HEK293 (cell line): Measurements from ENCODE around the gene BMAL1.

Source experiments
- CTCF ChIA-PET: fragments of 350-600 bp; formaldehyde crosslinking; extraction: SDS; loops from one replicate; lab custom pipeline; 2021; ENCODE audit warnings: antibody characterized with exemption; lab: Yijun Ruan, JAX
- POLR2A ChIA-PET: fragments of 300-600 bp; formaldehyde crosslinking; extraction: SDS; loops from one replicate; lab custom pipeline; 2020; ENCODE audit warnings: antibody characterized with exemption, inconsistent platforms; lab: Yijun Ruan, JAX
- H3K27ac ChIP-seq: fragments of 200-500 bp; sonication (Bioruptor generic); 2 replicates; pipeline ENCODE4 v1.5.1; 2014; ENCODE audit warnings: low read depth, low read length, control low read depth, inconsistent platforms; ENCODE audit errors: extremely low read depth
- H3K36me3 ChIP-seq, 2 experiments: fragments of 200-500 bp in 1 of 2; sonication (Bioruptor generic) in 1 of 2; 1 replicate in 1 of 2; 2 replicates in 1 of 2; pipeline ENCODE4 v1.5.1; 2014 to 2017; ENCODE audit warnings: inconsistent platforms in 2 of 2, low read length in 2 of 2; ENCODE audit not compliant: control insufficient read depth in 2 of 2, insufficient read depth in 1 of 2
- H3K4me1 ChIP-seq: fragments of 200-500 bp; sonication (Bioruptor generic); 2 replicates; pipeline ENCODE4 v1.5.1; 2014; ENCODE audit warnings: mild to moderate bottlenecking, low read length, inconsistent platforms; ENCODE audit not compliant: control insufficient read depth, insufficient read depth
- H3K4me3 ChIP-seq: 2 replicates; pipeline ENCODE4 v1.5.1; 2011; ENCODE audit warnings: low read depth, mild to moderate bottlenecking, control low read depth, low read length, moderate library complexity
- H3K9me3 ChIP-seq: fragments of 200-500 bp; sonication (Bioruptor generic); 2 replicates; pipeline ENCODE4 v1.5.1; 2014; ENCODE audit warnings: low read depth, low read length, inconsistent platforms; ENCODE audit not compliant: control insufficient read depth, insufficient read depth
- BCL11B ChIP-seq: fragments of 450-650 bp; formaldehyde crosslinking; IDR thresholded peaks from 2 replicates; pipeline ENCODE4 v1.5.1; 2016; ENCODE audit warnings: low read depth, missing biosample characterization, missing genetic modification characterization
- BCL6B ChIP-seq: fragments of 450-650 bp; formaldehyde crosslinking; IDR thresholded peaks from 2 replicates; pipeline ENCODE4 v1.5.1; 2017; ENCODE audit warnings: missing biosample characterization, missing genetic modification characterization
- INSM2 ChIP-seq: fragments of 450-650 bp; formaldehyde crosslinking; IDR thresholded peaks from 2 replicates; pipeline ENCODE4 v1.5.1; 2016; ENCODE audit warnings: missing biosample characterization, missing genetic modification characterization
- PATZ1 ChIP-seq: fragments of 450-650 bp; formaldehyde crosslinking; IDR thresholded peaks from 2 replicates; pipeline ENCODE4 v1.5.1; 2016; ENCODE audit warnings: missing biosample characterization, missing genetic modification characterization
- REPIN1 ChIP-seq: fragments of 450-650 bp; formaldehyde crosslinking; IDR thresholded peaks from 2 replicates; pipeline ENCODE4 v1.5.1; 2017; ENCODE audit warnings: missing biosample characterization, missing genetic modification characterization, low read depth
- SP7 ChIP-seq: fragments of 450-650 bp; formaldehyde crosslinking; IDR thresholded peaks from 2 replicates; pipeline ENCODE4 v1.5.1; 2016; ENCODE audit warnings: missing biosample characterization, missing genetic modification characterization
- ZNF10 ChIP-seq: fragments of 450-650 bp; formaldehyde crosslinking; IDR thresholded peaks from 2 replicates; pipeline ENCODE4 v1.5.1; 2017; ENCODE audit warnings: missing biosample characterization, missing genetic modification characterization
- ZNF398 ChIP-seq: fragments of 450-650 bp; formaldehyde crosslinking; IDR thresholded peaks from 2 replicates; pipeline ENCODE4 v1.5.1; 2017; ENCODE audit warnings: missing biosample characterization, missing genetic modification characterization
- ZNF404 ChIP-seq: fragments of 450-650 bp; formaldehyde crosslinking; IDR thresholded peaks from 2 replicates; pipeline ENCODE4 v1.5.1; 2017; ENCODE audit warnings: missing biosample characterization, missing genetic modification characterization
- ZNF513 ChIP-seq: fragments of 450-650 bp; IDR thresholded peaks from 2 replicates; pipeline ENCODE4 v1.5.1; 2018; ENCODE audit warnings: missing biosample characterization, missing genetic modification characterization
- ZNF621 ChIP-seq: fragments of 450-650 bp; formaldehyde crosslinking; IDR thresholded peaks from 2 replicates; pipeline ENCODE4 v1.5.1; 2017; ENCODE audit warnings: missing biosample characterization, missing genetic modification characterization
- ZNF658 ChIP-seq: fragments of 450-650 bp; formaldehyde crosslinking; IDR thresholded peaks from 2 replicates; pipeline ENCODE4; 2016; ENCODE audit warnings: missing biosample characterization, missing genetic modification characterization
- TF ChIP-seq, protein P1 (sequence below): fragments of 450-650 bp; formaldehyde crosslinking; IDR thresholded peaks from 2 replicates; pipeline ENCODE4 v1.5.1; 2017; ENCODE audit warnings: missing biosample characterization, missing genetic modification characterization
- TF ChIP-seq, protein P2 (sequence below): fragments of 450-650 bp; formaldehyde crosslinking; IDR thresholded peaks from 2 replicates; pipeline ENCODE4 v1.5.1; 2016; ENCODE audit warnings: missing biosample characterization, missing genetic modification characterization
- TF ChIP-seq, protein P3 (sequence below): fragments of 450-650 bp; formaldehyde crosslinking; IDR thresholded peaks from 2 replicates; pipeline ENCODE4 v1.5.1; 2016; ENCODE audit warnings: missing biosample characterization, missing genetic modification characterization, borderline replicate concordance

The BMAL1 gene

DNA sequence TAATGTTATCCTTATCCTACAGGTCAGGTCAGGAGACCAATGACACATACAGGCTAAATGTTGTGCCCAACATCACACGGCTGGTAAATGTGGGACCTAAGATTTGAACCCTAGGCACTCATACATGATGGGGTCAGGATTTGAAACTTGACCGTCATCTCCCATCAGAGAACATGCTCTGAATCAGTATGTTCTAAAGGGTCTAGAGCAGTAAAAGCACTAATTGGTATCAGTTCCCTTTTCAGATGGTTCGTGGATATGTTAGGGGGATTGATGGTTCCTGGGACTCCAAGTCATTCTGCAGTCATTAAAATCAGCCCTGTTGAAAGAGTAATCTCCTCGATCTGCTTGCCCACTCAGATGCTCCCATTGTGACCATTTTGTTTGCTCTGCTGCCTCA lies 65.5 kb downstream of the BMAL1 start:
- Histone ChIP-seq H3K36me3 (no peaks in the 10 kb centered on the region), H3K27ac (no peak overlapping the region), H3K4me3 (no peak overlapping the region), H3K4me1 (no peaks in the 10 kb centered on the region), H3K9me3 (no peaks in the 10 kb centered on the region)
- ChIA-PET CTCF (interaction anchor here (0.6 to 6.2 kb wide), 20 partner anchors 8 to 619 kb away, joined by 3 to 119 read pairs (median 4); no protein-coding TSS in a partner anchor), POLR2A (no interaction called here)
- TF ChIP-seq, protein P1, sequence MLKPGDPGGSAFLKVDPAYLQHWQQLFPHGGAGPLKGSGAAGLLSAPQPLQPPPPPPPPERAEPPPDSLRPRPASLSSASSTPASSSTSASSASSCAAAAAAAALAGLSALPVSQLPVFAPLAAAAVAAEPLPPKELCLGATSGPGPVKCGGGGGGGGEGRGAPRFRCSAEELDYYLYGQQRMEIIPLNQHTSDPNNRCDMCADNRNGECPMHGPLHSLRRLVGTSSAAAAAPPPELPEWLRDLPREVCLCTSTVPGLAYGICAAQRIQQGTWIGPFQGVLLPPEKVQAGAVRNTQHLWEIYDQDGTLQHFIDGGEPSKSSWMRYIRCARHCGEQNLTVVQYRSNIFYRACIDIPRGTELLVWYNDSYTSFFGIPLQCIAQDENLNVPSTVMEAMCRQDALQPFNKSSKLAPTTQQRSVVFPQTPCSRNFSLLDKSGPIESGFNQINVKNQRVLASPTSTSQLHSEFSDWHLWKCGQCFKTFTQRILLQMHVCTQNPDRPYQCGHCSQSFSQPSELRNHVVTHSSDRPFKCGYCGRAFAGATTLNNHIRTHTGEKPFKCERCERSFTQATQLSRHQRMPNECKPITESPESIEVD, result no peak
- TF ChIP-seq ZNF658 (tag by site-specific recombination), result no peak
- TF ChIP-seq, protein P2, sequence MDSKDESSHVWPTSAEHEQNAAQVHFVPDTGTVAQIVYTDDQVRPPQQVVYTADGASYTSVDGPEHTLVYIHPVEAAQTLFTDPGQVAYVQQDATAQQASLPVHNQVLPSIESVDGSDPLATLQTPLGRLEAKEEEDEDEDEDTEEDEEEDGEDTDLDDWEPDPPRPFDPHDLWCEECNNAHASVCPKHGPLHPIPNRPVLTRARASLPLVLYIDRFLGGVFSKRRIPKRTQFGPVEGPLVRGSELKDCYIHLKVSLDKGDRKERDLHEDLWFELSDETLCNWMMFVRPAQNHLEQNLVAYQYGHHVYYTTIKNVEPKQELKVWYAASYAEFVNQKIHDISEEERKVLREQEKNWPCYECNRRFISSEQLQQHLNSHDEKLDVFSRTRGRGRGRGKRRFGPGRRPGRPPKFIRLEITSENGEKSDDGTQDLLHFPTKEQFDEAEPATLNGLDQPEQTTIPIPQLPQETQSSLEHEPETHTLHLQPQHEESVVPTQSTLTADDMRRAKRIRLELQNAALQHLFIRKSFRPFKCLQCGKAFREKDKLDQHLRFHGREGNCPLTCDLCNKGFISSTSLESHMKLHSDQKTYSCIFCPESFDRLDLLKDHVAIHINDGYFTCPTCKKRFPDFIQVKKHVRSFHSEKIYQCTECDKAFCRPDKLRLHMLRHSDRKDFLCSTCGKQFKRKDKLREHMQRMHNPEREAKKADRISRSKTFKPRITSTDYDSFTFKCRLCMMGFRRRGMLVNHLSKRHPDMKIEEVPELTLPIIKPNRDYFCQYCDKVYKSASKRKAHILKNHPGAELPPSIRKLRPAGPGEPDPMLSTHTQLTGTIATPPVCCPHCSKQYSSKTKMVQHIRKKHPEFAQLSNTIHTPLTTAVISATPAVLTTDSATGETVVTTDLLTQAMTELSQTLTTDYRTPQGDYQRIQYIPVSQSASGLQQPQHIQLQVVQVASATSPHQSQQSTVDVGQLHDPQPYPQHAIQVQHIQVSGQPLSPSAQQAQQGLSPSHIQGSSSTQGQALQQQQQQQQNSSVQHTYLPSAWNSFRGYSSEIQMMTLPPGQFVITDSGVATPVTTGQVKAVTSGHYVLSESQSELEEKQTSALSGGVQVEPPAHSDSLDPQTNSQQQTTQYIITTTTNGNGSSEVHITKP (tag by site-specific recombination), result no peak
- no peak for TF ChIP-seq REPIN1 (tag by site-specific recombination)
- TF ChIP-seq BCL6B (tag by site-specific recombination), result no peak
- TF ChIP-seq ZNF10, result no peak
- TF ChIP-seq, protein P3, sequence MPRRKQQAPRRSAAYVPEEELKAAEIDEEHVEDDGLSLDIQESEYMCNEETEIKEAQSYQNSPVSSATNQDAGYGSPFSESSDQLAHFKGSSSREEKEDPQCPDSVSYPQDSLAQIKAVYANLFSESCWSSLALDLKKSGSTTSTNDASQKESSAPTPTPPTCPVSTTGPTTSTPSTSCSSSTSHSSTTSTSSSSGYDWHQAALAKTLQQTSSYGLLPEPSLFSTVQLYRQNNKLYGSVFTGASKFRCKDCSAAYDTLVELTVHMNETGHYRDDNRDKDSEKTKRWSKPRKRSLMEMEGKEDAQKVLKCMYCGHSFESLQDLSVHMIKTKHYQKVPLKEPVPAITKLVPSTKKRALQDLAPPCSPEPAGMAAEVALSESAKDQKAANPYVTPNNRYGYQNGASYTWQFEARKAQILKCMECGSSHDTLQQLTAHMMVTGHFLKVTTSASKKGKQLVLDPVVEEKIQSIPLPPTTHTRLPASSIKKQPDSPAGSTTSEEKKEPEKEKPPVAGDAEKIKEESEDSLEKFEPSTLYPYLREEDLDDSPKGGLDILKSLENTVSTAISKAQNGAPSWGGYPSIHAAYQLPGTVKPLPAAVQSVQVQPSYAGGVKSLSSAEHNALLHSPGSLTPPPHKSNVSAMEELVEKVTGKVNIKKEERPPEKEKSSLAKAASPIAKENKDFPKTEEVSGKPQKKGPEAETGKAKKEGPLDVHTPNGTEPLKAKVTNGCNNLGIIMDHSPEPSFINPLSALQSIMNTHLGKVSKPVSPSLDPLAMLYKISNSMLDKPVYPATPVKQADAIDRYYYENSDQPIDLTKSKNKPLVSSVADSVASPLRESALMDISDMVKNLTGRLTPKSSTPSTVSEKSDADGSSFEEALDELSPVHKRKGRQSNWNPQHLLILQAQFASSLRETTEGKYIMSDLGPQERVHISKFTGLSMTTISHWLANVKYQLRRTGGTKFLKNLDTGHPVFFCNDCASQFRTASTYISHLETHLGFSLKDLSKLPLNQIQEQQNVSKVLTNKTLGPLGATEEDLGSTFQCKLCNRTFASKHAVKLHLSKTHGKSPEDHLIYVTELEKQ (tag by site-specific recombination), result no peak
- no peak for TF ChIP-seq ZNF398 (tag by site-specific recombination)
- no peak for TF ChIP-seq BCL11B (tag by site-specific recombination)
- TF ChIP-seq ZNF513 (tag by site-specific recombination), result no peak
- no peak for TF ChIP-seq ZNF404 (tag by site-specific recombination)
- TF ChIP-seq ZNF621, result no peak
- no peak for TF ChIP-seq SP7 (tag by site-specific recombination)
- no peak for TF ChIP-seq PATZ1 (tag by site-specific recombination)
- no peak for TF ChIP-seq INSM2
